CD14-positive monocyte (primary cell): ENCODE measurements around the gene DDAH1. TPM values are rescaled to one million over a fixed set of nuclear protein-coding genes. Genes with fewer than 3 reads are reported as not detected.

Experiments
- DNase-seq, 3 donors: peaks; one replicate each; pipeline ENCODE4 v3.0.0-alpha.2; 2011 to 2022
- H2AFZ ChIP-seq: 2 replicates; pipeline ENCODE4 v1.6.0; 2012; ENCODE audit warnings: mild to moderate bottlenecking, low read depth, low read length, inconsistent platforms; ENCODE audit not compliant: insufficient read depth, poor library complexity, severe bottlenecking
- H3K27ac ChIP-seq, 2 donors: 1 replicate in 1 of 2; 2 replicates in 1 of 2; pipeline ENCODE4 v1.5.1; 2012 to 2013; ENCODE audit warnings: low read length in 2 of 2, control low read depth in 1 of 2, inconsistent platforms in 1 of 2, low read depth in 1 of 2, mild to moderate bottlenecking in 1 of 2
- H3K27me3 ChIP-seq, 2 donors: one replicate each; pipeline versions ENCODE4 v1.6.0 to v1.6.1; 2011 to 2013; ENCODE audit warnings: low read length in 2 of 2; ENCODE audit not compliant: control insufficient read depth in 2 of 2, insufficient read depth in 2 of 2
- H3K36me3 ChIP-seq, 2 donors: replicated peaks in 1 of 2; 1 replicate in 1 of 2; 2 replicates in 1 of 2; pipeline versions ENCODE4 v1.5.1 to v1.6.1; 2012 to 2013; ENCODE audit warnings: low read length in 2 of 2, control low read depth in 1 of 2, inconsistent platforms in 1 of 2, mild to moderate bottlenecking in 1 of 2; ENCODE audit not compliant: insufficient read depth in 2 of 2, control insufficient read depth in 1 of 2
- H3K4me1 ChIP-seq, 2 donors: 1 replicate in 1 of 2; 2 replicates in 1 of 2; pipeline versions ENCODE4 v1.5.1 to v1.6.1; 2012 to 2013; ENCODE audit warnings: low read length in 2 of 2, control low read depth in 1 of 2, inconsistent platforms in 1 of 2, mild to moderate bottlenecking in 1 of 2, moderate library complexity in 1 of 2; ENCODE audit not compliant: insufficient read depth in 2 of 2, control insufficient read depth in 1 of 2
- H3K4me2 ChIP-seq: replicated peaks from 2 replicates; pipeline ENCODE3; 2012; ENCODE audit warnings: low read length, moderate library complexity, mild to moderate bottlenecking; ENCODE audit not compliant: poor library complexity, severe bottlenecking; ENCODE audit errors: extremely low read depth
- H3K4me3 ChIP-seq, 3 experiments: fragments of 200-600 bp in 1 of 3; sonication (generic) in 1 of 3; replicated peaks in 1 of 3; 1 replicate in 2 of 3; 2 replicates in 1 of 3; pipeline ENCODE4 v1.5.1; 2011 to 2013; ENCODE audit warnings: low read length in 3 of 3, mild to moderate bottlenecking in 3 of 3, control low read depth in 2 of 3, low read depth in 2 of 3, inconsistent platforms in 1 of 3, moderate library complexity in 1 of 3
- H3K79me2 ChIP-seq: 2 replicates; pipeline ENCODE4 v1.6.0; 2012; ENCODE audit warnings: mild to moderate bottlenecking, control low read depth, inconsistent platforms, low read length, moderate library complexity; ENCODE audit not compliant: insufficient read depth
- H3K9ac ChIP-seq: 2 replicates; pipeline ENCODE4 v1.6.0; 2017; ENCODE audit warnings: low read length, mild to moderate bottlenecking; ENCODE audit not compliant: insufficient read depth, poor library complexity, severe bottlenecking
- H3K9me3 ChIP-seq, 2 donors: replicated peaks in 1 of 2; 1 replicate in 1 of 2; 2 replicates in 1 of 2; pipeline versions ENCODE4 v1.5.1 to v1.6.1; 2012 to 2013; ENCODE audit warnings: low read length in 2 of 2, control low read depth in 1 of 2; ENCODE audit not compliant: control insufficient read depth in 1 of 2, insufficient read depth in 1 of 2
- H4K20me1 ChIP-seq: 2 replicates; pipeline ENCODE4 v1.6.0; 2012; ENCODE audit warnings: mild to moderate bottlenecking, low read length, control low read depth, moderate library complexity; ENCODE audit not compliant: insufficient read depth
- H3K27ac Mint-ChIP-seq, 7 donors: one replicate each; pipeline ENCODE4 v1.8.0; 2020; ENCODE audit warnings: mild to moderate bottlenecking in 7 of 7, mixed read lengths in 7 of 7, moderate library complexity in 6 of 7, inconsistent platforms in 2 of 7
- H3K27me3 Mint-ChIP-seq, 3 donors: one replicate each; pipeline ENCODE4 v1.8.0; 2021 to 2022; ENCODE audit warnings: low read depth in 3 of 3, mild to moderate bottlenecking in 3 of 3, mixed read lengths in 3 of 3, moderate library complexity in 3 of 3, inconsistent platforms in 1 of 3
- H3K36me3 Mint-ChIP-seq, 2 donors: one replicate each; pipeline ENCODE4 v1.8.0; 2020; ENCODE audit warnings: mixed read lengths in 2 of 2, inconsistent platforms in 1 of 2, mild to moderate bottlenecking in 1 of 2
- H3K4me1 Mint-ChIP-seq: one replicate; pipeline ENCODE4 v1.8.0; 2020; ENCODE audit warnings: mild to moderate bottlenecking, mixed read lengths
- H3K4me3 Mint-ChIP-seq, 2 donors: one replicate each; pipeline ENCODE4 v1.8.0; 2020; ENCODE audit warnings: mild to moderate bottlenecking in 2 of 2, mixed read lengths in 2 of 2, moderate library complexity in 1 of 2
- H3K9me3 Mint-ChIP-seq, 7 donors: one replicate each; pipeline ENCODE4 v1.8.0; 2020 to 2022; ENCODE audit warnings: mixed read lengths in 7 of 7, mild to moderate bottlenecking in 6 of 7, moderate library complexity in 6 of 7, inconsistent platforms in 2 of 7
- CTCF ChIP-seq: fragments of 200-600 bp; IDR thresholded peaks from one replicate; pipeline ENCODE4 v1.8.0; 2022; ENCODE audit warnings: antibody characterized with exemption, mild to moderate bottlenecking
- WGBS: methylation state at CpG from one replicate; pipeline ENCODE4 v1.1.5; 2013; ENCODE audit warnings: missing lambda C conversion rate; ENCODE audit not compliant: insufficient coverage; 5-methylcytosine and 5-hydroxymethylcytosine counted together
- intact Hi-C, 2 donors: fragments of 100-400 bp; cut with micrococcal nuclease; formaldehyde crosslinking; loops; one replicate each; pipeline versions ENCODE4 v1.15.0 to v1.15.1; 2023
- polyA plus RNA-seq, 3 donors: library from polyadenylated mRNA; depleted of rRNA in 1 of 3; unstranded in 2 of 3; stranded (reverse) in 1 of 3; fragments of 300-500 nt in 2 of 3; fragments of >200 nt in 1 of 3; fragmentation: Illumina TruSeq in 2 of 3; gene quantifications; 1 replicate in 2 of 3; 2 replicates in 1 of 3; pipeline ENCODE4 v1.2.3, GENCODE V29; 2012 to 2021

Gene DDAH1
- polyA plus RNA-seq, 3 donors, result not detected

GRCh38 chr1:85388416-85388815 lies 76.5 kb downstream of the DDAH1 start:
- H3K4me2 ChIP-seq, result no peak overlapping the region
- H3K9me3 Mint-ChIP-seq, result peaks cover 3 to 19% (median 11%) of the 10 kb centered on the region in 7 donors
- H3K27me3 Mint-ChIP-seq, result peaks cover 0 to 2% (median 0%) of the 10 kb centered on the region in 3 donors
- H2AFZ ChIP-seq, result no peak overlapping the region
- H4K20me1 ChIP-seq, result no peaks in the 10 kb centered on the region
- H3K4me1 Mint-ChIP-seq, result no peaks in the 10 kb centered on the region
- H3K4me1 ChIP-seq, result no peaks in the 10 kb centered on the region
- no peak overlapping the region for H3K4me3 Mint-ChIP-seq
- H3K79me2 ChIP-seq, result no peaks in the 10 kb centered on the region
- peaks cover 0 to 8% of the 10 kb centered on the region in 2 donors for H3K9me3 ChIP-seq
- no peak overlapping the region for H3K9ac ChIP-seq
- H3K4me3 ChIP-seq, result no peak overlapping the region
- no peak overlapping the region for H3K27ac Mint-ChIP-seq
- H3K27me3 ChIP-seq, result no peaks in the 10 kb centered on the region
- no peaks in the 10 kb centered on the region for H3K36me3 ChIP-seq
- H3K27ac ChIP-seq, result no peak overlapping the region
- no peak for DNase-seq
- H3K36me3 Mint-ChIP-seq, result no peaks in the 10 kb centered on the region
- no peak for TF ChIP-seq CTCF
- intact Hi-C loops, result no loop called here

GRCh38 chr1:85387781-85388180 lies 77.2 kb downstream of the DDAH1 start:
- Histone ChIP-seq H3K36me3 (no peaks in the 10 kb centered on the region), H3K27me3 (no peaks in the 10 kb centered on the region), H3K9me3 (peaks cover 0 to 8% of the 10 kb centered on the region in 2 donors), H3K4me2 (no peak overlapping the region), H3K27ac (no peak overlapping the region), H2AFZ (no peak overlapping the region), H3K4me1 (no peaks in the 10 kb centered on the region), H4K20me1 (no peaks in the 10 kb centered on the region), H3K9ac (no peak overlapping the region), H3K79me2 (no peaks in the 10 kb centered on the region), H3K4me3 (no peak overlapping the region)
- DNase-seq, result no peak
- peaks cover 0 to 2% (median 0%) of the 10 kb centered on the region in 3 donors for H3K27me3 Mint-ChIP-seq
- H3K36me3 Mint-ChIP-seq, result no peaks in the 10 kb centered on the region
- no peak overlapping the region for H3K27ac Mint-ChIP-seq
- WGBS, result 86% methylated on average over 1 of the region's 2 CpGs
- no peak for TF ChIP-seq CTCF
- peaks cover 4 to 25% (median 11%) of the 10 kb centered on the region in 7 donors for H3K9me3 Mint-ChIP-seq
- H3K4me1 Mint-ChIP-seq, result no peaks in the 10 kb centered on the region
- no peak overlapping the region for H3K4me3 Mint-ChIP-seq
- intact Hi-C loops, result no loop called here
